Endodermal cell (in vitro differentiated cells): Measurements from ENCODE around the gene GALNT17. TPM values are rescaled to one million over a fixed set of nuclear protein-coding genes. Genes with fewer than 3 reads are reported as not detected.

Source experiments
- DNase-seq: peaks from one replicate; pipeline ENCODE4 v3.0.0-alpha.2; 2017
- H3K27ac ChIP-seq: 2 replicates; pipeline ENCODE4 v1.5.1; 2013; ENCODE audit warnings: mild to moderate bottlenecking, low read depth, low read length, moderate library complexity
- H3K27me3 ChIP-seq: 2 replicates; pipeline ENCODE4 v1.6.1; 2013; ENCODE audit warnings: mild to moderate bottlenecking, low read length, moderate library complexity; ENCODE audit not compliant: insufficient read depth, control insufficient read depth, poor library complexity, severe bottlenecking
- H3K36me3 ChIP-seq: 2 replicates; pipeline ENCODE4 v1.7.0; 2013; ENCODE audit warnings: mild to moderate bottlenecking, low read length, moderate library complexity; ENCODE audit not compliant: control insufficient read depth, insufficient read depth
- H3K4me1 ChIP-seq: one replicate; pipeline ENCODE4 v1.7.0; 2013; ENCODE audit warnings: low read length; ENCODE audit not compliant: control insufficient read depth, insufficient read depth
- H3K4me3 ChIP-seq: 2 replicates; pipeline ENCODE4 v1.5.1; 2013; ENCODE audit warnings: mild to moderate bottlenecking, low read length, moderate library complexity
- H3K9ac ChIP-seq: 2 replicates; pipeline ENCODE4 v1.6.1; 2013; ENCODE audit warnings: mild to moderate bottlenecking, low read length, moderate library complexity; ENCODE audit not compliant: poor library complexity, severe bottlenecking; ENCODE audit errors: extremely low read depth
- H3K9me3 ChIP-seq: 2 replicates; pipeline ENCODE4 v1.6.1; 2013; ENCODE audit warnings: mild to moderate bottlenecking, low read length, moderate library complexity; ENCODE audit not compliant: control insufficient read depth
- H3K27ac Mint-ChIP-seq: 2 replicates; pipeline ENCODE4 v1.8.0; 2020; ENCODE audit warnings: mixed read lengths
- H3K27me3 Mint-ChIP-seq: 2 replicates; pipeline ENCODE4 v1.8.0; 2021; ENCODE audit warnings: mild to moderate bottlenecking, mixed read lengths; ENCODE audit not compliant: insufficient read depth
- H3K36me3 Mint-ChIP-seq: 2 replicates; pipeline ENCODE4 v1.8.0; 2020; ENCODE audit warnings: low read depth, mixed read lengths
- H3K4me1 Mint-ChIP-seq: 2 replicates; pipeline ENCODE4 v1.8.0; 2020; ENCODE audit warnings: mixed read lengths
- H3K4me3 Mint-ChIP-seq: 2 replicates; pipeline ENCODE4 v1.8.0; 2020; ENCODE audit warnings: mild to moderate bottlenecking, moderate library complexity, mixed read lengths
- H3K9me3 Mint-ChIP-seq: 2 replicates; pipeline ENCODE4 v1.8.0; 2020; ENCODE audit warnings: mild to moderate bottlenecking, mixed read lengths
- CTCF ChIP-seq: fragments of 200-600 bp; sonication (generic); conservative IDR thresholded peaks from 2 replicates; pipeline ENCODE4 v1.5.0; 2021; ENCODE audit warnings: antibody characterized with exemption, mild to moderate bottlenecking
- WGBS, 2 experiments: methylation state at CpG; one replicate each; pipeline versions ENCODE4 v1.1.5 to v1.1.7; 2013; ENCODE audit warnings: missing lambda C conversion rate in 2 of 2, mixed read lengths in 1 of 2; ENCODE audit not compliant: insufficient coverage in 1 of 2, insufficient read length in 1 of 2; 5-methylcytosine and 5-hydroxymethylcytosine counted together
- total RNA-seq, 2 donors: library from RNA; stranded (reverse); fragmentation: NEBNext Ultra II Directional in 1 of 2; extraction: Animal tissue kit (Norgen Biotek cat#: 25700) in 1 of 2; gene quantifications; 2 replicates in 1 of 2; 3 replicates in 1 of 2; pipeline ENCODE4 v1.2.1, GENCODE V29; 2021

Gene GALNT17
- total RNA-seq, 2 donors from 2014 or later = 60.4 to 61.3 TPM

- peaks cover 22% of the 10 kb centered on the region for H3K9me3 ChIP-seq
- WGBS, 2 experiments = 76 to 90% methylated on average over 5 to 7 of the region's 7 CpGs
- no peak for TF ChIP-seq CTCF
- no peak overlapping the region for H3K4me3 ChIP-seq
- no peak overlapping the region for H3K27ac ChIP-seq
- Mint-ChIP-seq H3K4me3 (no peak overlapping the region), H3K4me1 (peaks cover 9% of the 10 kb centered on the region), H3K27ac (no peak overlapping the region), H3K36me3 (peaks cover 3% of the 10 kb centered on the region), H3K9me3 (peaks cover 10% of the 10 kb centered on the region), H3K27me3 (peaks cover 60% of the 10 kb centered on the region)
- H3K36me3 ChIP-seq = no peaks in the 10 kb centered on the region
- DNase-seq = no peak
- no peaks in the 10 kb centered on the region for H3K4me1 ChIP-seq
- no peak overlapping the region for H3K9ac ChIP-seq
- peaks cover 35% of the 10 kb centered on the region for H3K27me3 ChIP-seq
These were observed 591.9 kb downstream of the GALNT17 start for GRCh38 chr7:71723859-71724258.

- H3K4me3 ChIP-seq = no peak overlapping the region
- no peak overlapping the region for H3K4me3 Mint-ChIP-seq
- no peak for TF ChIP-seq CTCF
- no peaks in the 10 kb centered on the region for H3K36me3 ChIP-seq
- peaks cover 10% of the 10 kb centered on the region for H3K9me3 ChIP-seq
- H3K4me1 Mint-ChIP-seq = peaks cover 8% of the 10 kb centered on the region
- no peak for DNase-seq
- no peak overlapping the region for H3K27ac Mint-ChIP-seq
- H3K27me3 Mint-ChIP-seq = peaks cover 32% of the 10 kb centered on the region
- H3K9me3 Mint-ChIP-seq = peaks cover 14% of the 10 kb centered on the region
- H3K36me3 Mint-ChIP-seq = no peaks in the 10 kb centered on the region
- peaks cover 20% of the 10 kb centered on the region for H3K27me3 ChIP-seq
- WGBS, 2 experiments = 97% methylated on average over 1 of the region's 1 CpG; no CpG with 5 or more reads in 1 of the 2 experiments
- no peak overlapping the region for H3K9ac ChIP-seq
- no peak overlapping the region for H3K27ac ChIP-seq
- no peaks in the 10 kb centered on the region for H3K4me1 ChIP-seq
These were observed 595.4 kb downstream of the GALNT17 start for GRCh38 chr7:71727347-71727746.

- Histone ChIP-seq H3K27me3 (no peaks in the 10 kb centered on the region), H3K36me3 (no peaks in the 10 kb centered on the region), H3K4me3 (no peak overlapping the region), H3K27ac (no peak overlapping the region), H3K9ac (no peak overlapping the region), H3K4me1 (no peaks in the 10 kb centered on the region), H3K9me3 (peaks cover 10% of the 10 kb centered on the region)
- H3K27ac Mint-ChIP-seq = no peak overlapping the region
- DNase-seq = no peak
- WGBS, 2 experiments = 95 to 96% methylated on average over 8 to 9 of the region's 9 CpGs
- no peaks in the 10 kb centered on the region for H3K36me3 Mint-ChIP-seq
- H3K4me1 Mint-ChIP-seq = peaks cover 9% of the 10 kb centered on the region
- peaks cover 7% of the 10 kb centered on the region for H3K27me3 Mint-ChIP-seq
- TF ChIP-seq CTCF = no peak
- H3K4me3 Mint-ChIP-seq = no peak overlapping the region
- peaks cover 14% of the 10 kb centered on the region for H3K9me3 Mint-ChIP-seq
These were observed 599.8 kb downstream of the GALNT17 start for GRCh38 chr7:71731740-71732139.
